WERI-Rb-1 (cell line): Measurements from ENCODE around the gene DPEP2.
A peak's percentile ranks its signal among the peaks of the same experiment; 100 is the strongest.
"Not testable (repeated sequence)": the region's sequence is repeated elsewhere in the genome, so short reads cannot be mapped to it uniquely, and the experiment has no call there.

Source experiments
- DNase-seq: peaks from one replicate; pipeline ENCODE4 v3.0.0-alpha.2; 2020
- H3K27ac ChIP-seq: fragments of 250-450 bp; sonication (Bioruptor Pico); 2 replicates; pipeline ENCODE4 v1.5.1; 2020; ENCODE audit warnings: mild to moderate bottlenecking, moderate library complexity
- H3K27me3 ChIP-seq: fragments of 250-450 bp; sonication (Bioruptor Pico); 2 replicates; pipeline ENCODE4 v1.5.1; 2021; ENCODE audit warnings: mild to moderate bottlenecking, low read depth, moderate library complexity; ENCODE audit not compliant: insufficient read depth, severe bottlenecking
- H3K36me3 ChIP-seq: fragments of 250-450 bp; sonication (Bioruptor Pico); 2 replicates; pipeline ENCODE4 v1.5.1; 2020; ENCODE audit warnings: mild to moderate bottlenecking, moderate library complexity
- H3K4me3 ChIP-seq: 2 replicates; pipeline ENCODE4 v1.5.1; 2011; ENCODE audit warnings: low read depth, mild to moderate bottlenecking, control low read depth, low read length
- H3K9me3 ChIP-seq: fragments of 250-450 bp; sonication (Bioruptor Pico); 2 replicates; pipeline ENCODE4 v1.5.1; 2021; ENCODE audit warnings: mild to moderate bottlenecking, moderate library complexity; ENCODE audit not compliant: severe bottlenecking
- TF ChIP-seq, protein P1 (sequence below): IDR thresholded peaks from 2 replicates; pipeline ENCODE4 v1.5.1; 2011; ENCODE audit warnings: low read depth, mild to moderate bottlenecking, control low read depth, inconsistent platforms, low read length

DPEP2 gene

DNA sequence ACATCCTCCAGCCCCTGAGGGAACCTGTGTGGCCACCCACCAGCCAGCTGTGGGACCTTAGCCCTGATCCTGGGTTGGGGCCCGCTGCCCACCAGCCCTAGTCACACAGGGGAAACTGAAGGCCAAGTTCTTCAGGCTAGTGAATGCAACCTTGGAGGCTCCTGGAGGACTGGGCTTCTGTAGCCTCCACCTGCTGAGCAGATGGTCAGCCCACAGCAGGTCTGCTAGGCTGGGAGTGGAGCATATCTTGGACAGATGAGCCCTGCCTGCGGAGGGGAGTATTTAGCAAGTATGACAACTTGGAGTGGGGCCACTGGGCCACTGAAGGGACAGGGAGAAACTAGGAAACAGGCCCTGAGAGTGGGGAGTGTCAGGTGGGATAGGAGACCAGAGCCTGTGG lies 23.1 kb downstream of the DPEP2 start:
- Histone ChIP-seq H3K36me3 (no peaks in the 10 kb centered on the region), H3K27ac (no peak overlapping the region), H3K9me3 (no peaks in the 10 kb centered on the region), H3K27me3 (no peaks in the 10 kb centered on the region), H3K4me3 (no peak overlapping the region)
- TF ChIP-seq, protein P1, sequence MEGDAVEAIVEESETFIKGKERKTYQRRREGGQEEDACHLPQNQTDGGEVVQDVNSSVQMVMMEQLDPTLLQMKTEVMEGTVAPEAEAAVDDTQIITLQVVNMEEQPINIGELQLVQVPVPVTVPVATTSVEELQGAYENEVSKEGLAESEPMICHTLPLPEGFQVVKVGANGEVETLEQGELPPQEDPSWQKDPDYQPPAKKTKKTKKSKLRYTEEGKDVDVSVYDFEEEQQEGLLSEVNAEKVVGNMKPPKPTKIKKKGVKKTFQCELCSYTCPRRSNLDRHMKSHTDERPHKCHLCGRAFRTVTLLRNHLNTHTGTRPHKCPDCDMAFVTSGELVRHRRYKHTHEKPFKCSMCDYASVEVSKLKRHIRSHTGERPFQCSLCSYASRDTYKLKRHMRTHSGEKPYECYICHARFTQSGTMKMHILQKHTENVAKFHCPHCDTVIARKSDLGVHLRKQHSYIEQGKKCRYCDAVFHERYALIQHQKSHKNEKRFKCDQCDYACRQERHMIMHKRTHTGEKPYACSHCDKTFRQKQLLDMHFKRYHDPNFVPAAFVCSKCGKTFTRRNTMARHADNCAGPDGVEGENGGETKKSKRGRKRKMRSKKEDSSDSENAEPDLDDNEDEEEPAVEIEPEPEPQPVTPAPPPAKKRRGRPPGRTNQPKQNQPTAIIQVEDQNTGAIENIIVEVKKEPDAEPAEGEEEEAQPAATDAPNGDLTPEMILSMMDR: no peak
- peak; percentile 30 for DNase-seq

DNA sequence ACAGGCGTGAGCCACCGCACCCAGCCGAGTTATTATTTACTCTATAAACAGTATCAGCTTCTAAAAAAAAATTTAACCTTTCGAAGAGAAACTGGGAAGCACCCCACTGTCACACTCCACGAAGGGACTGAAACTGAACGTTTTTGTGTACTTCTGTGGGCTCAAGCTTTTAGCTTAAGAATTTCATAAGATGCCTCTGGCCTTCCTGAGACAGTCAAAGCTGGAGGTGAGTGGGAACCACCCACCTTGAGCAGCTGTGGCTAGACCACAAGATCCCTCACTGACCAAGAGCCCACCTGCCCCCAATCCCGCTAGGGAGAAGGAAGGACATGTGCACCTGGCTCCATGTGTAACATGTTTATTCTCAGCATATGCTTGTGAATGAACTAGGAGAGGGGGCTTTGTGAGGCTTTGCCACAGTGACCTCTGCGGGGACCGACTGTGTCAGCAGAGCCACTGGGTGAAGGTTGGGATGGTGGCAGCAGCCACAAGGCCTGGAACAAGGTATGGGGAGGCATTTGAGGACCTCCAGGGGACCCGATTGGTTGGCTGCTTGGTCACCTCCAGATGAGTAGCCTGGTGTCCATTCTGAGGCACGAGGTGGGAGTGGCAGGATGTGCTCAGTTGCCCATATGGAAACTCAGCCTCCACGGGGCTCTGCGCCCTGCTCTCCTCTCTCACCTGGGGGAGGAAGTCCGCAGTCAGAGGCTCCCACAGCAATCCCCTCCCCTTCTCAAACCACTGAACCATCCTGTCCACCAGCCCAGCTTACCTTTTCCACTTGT lies 23.8 kb downstream of the DPEP2 start:
- TF ChIP-seq, protein P1: no peak
- no peak overlapping the region for H3K27ac ChIP-seq

DNA sequence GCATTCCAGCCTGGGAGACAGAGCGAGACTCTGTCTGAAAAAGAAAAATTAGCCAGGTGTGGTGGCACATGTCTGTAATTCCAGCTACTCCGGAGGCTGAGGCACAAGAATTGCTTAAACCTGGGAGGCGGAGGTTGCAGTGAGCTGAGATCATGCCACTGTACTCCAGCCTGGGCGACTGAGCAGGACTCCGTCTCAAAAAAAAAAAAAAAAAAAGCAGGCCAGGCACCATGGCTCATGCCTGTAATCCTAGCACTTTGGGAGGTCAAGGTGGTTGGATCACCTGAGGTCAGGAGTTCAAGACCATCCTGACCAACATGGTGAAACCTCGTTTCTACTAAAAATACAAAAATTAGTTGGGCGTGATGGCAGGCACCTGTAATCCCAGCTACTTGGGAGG lies 27.0 kb downstream of the DPEP2 start:
- not testable (repeated sequence) for H3K36me3 ChIP-seq, H3K27me3 ChIP-seq, H3K4me3 ChIP-seq, H3K27ac ChIP-seq, DNase-seq, H3K9me3 ChIP-seq

More for the DNA sequence above, 23.8 kb downstream of the DPEP2 start:
- Histone ChIP-seq H3K4me3 (no peak overlapping the region), H3K9me3 (no peaks in the 10 kb centered on the region), H3K27me3 (no peaks in the 10 kb centered on the region), H3K36me3 (no peaks in the 10 kb centered on the region)
- DNase-seq: no peak

DNA sequence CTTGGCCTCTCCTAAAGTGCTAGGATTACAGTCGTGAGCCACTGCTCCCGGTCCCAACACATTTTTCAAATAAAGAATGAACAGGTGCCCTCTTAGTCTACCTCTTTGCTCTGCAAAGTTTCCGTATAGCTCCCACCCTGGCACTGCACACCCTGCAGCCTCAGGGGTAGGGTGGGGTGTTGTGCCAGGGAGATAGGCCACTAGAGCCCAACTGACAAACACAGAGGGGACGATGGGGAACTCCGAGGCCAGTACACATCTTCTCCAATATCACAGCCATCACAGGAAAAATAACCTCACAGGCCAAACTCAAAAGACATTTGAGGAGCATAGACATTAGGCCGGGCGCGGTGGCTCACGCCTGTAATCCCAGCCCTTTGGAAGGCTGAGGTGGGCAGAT lies 28.2 kb downstream of the DPEP2 start:
- TF ChIP-seq, protein P1: no peak
- Histone ChIP-seq H3K27ac (no peak overlapping the region), H3K27me3 (no peaks in the 10 kb centered on the region), H3K9me3 (no peaks in the 10 kb centered on the region), H3K4me3 (no peak overlapping the region), H3K36me3 (no peaks in the 10 kb centered on the region)
- no peak for DNase-seq

DNA sequence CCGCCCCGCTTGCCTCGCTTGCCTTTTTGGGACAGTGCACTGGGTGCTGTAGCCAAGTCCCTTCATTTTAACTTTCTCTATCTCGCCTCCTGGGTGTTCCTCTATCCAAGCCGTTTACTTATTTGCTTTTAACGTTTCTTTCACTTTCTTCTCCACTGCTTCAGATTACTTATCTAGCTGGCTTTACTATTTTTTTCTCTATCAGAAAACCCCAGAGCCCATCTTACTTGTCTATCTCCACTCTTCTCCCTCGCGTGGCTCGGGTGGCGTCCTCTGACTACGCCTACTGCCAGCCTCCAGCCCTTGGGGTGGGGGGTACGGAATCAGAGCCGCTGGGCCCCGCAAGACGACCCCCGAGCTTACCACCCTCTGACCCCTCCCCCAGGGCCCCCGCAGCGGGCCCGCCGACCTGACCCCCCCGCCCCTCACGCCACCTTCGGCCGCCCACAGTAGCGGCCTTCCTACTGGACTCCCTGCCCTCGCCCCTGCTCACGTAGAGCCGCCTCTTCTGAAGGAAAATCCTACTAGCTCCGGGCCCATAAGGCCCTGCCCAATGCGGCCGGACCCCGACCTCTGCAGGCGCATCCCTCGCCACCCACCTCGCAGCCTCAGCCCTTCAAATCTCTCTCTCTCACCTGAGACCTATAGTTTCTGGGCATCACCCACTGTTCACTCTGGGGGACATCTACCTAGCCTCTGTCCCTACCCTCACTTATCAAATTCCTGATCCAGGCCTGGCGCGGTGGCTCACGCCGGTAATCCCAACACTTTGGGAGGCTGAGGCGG lies 29.8 kb downstream of the DPEP2 start:
- no peaks in the 10 kb centered on the region; the same call in 1 of the 2 replicates for H3K36me3 ChIP-seq
- H3K27me3 ChIP-seq: no peaks in the 10 kb centered on the region
- H3K9me3 ChIP-seq: no peaks in the 10 kb centered on the region
- no peak for DNase-seq
- TF ChIP-seq, protein P1: no peak
- H3K27ac ChIP-seq: no peak overlapping the region
- H3K4me3 ChIP-seq: no peak overlapping the region

DNA sequence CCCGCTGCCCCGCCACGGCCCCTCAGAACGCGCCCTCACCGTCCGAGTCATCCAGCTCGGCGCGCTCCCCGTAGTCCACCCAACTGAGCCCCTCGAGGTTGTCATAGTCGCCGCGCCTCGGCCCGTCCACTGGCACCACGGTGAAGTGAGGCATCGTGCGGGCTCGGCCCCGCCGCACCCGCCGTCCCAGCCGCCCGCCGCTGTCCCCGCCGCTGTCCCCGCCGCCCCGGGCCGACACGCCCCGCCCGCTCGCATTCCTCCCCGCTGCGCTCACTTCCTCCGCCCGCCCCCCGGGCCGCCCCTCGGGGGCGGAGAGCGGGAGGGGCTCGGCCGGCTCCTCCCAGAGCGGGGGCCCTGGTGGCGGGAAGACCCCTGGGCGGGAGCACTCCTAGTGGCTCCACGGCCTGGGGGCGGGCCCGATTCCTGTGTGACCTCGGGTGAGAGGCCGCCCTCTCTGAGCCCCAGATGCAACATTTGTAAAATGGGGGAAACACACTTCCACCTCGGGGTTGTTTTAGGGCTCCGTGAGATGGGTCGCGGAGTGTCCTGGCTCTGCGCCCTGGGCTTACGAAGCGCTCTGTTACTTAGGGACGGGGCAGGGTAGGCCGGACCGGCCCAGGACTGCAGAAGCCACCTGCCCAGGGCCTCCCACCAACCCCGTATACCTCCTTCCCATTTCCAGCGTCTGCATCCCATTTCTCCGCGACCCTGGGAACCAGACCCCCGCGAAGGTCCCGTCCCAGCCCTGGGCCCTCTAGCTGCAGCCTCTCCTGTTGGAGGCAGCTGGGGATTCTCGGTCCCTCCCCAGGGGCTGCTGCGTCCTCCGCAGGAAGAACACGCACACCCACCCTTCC lies 30.7 kb downstream of the DPEP2 start, which contains the start of gene SLC12A4:
SLC12A4 (minus strand) TSS at position 238 of the 854 bp plus-strand sequence; CDS start at position 154, 84 bp downstream.
- no peaks in the 10 kb centered on the region for H3K9me3 ChIP-seq
- peak within 1 kb of the TSS; percentile 31; the same call in 1 of the 2 replicates for H3K27ac ChIP-seq
- no peaks in the 10 kb centered on the region for H3K27me3 ChIP-seq
- H3K36me3 ChIP-seq: no peaks in the 10 kb centered on the region; the same call in none of the 2 replicates
- TF ChIP-seq, protein P1: no peak
- peak within 1 kb of the TSS; percentile 41 for H3K4me3 ChIP-seq
- peak; percentile 62 for DNase-seq
